Medulla oblongata (tissue), 1 donor: ENCODE results near the gene PARL.
"Not testable (repeated sequence)": the region's sequence is repeated elsewhere in the genome, so short reads cannot be mapped to it uniquely, and the experiment has no call there.

Experiments
- DNase-seq: peaks from one replicate; pipeline ENCODE4 v3.0.0-alpha.2; 2015; ENCODE audit errors: extremely low spot score

The PARL gene

GRCh38 chr3:183790700-183791099 is 94.0 kb downstream of the PARL start:
- DNase-seq = no peak

GRCh38 chr3:183789826-183790225 is 94.9 kb downstream of the PARL start:
- DNase-seq = no peak

GRCh38 chr3:183784503-183784902 is 100.2 kb downstream of the PARL start:
- DNase-seq = not testable (repeated sequence)

- no peak for DNase-seq
These were observed 102.0 kb downstream of the PARL start for GRCh38 chr3:183782576-183783276.

- no peak for DNase-seq
These were observed 103.4 kb downstream of the PARL start for GRCh38 chr3:183781246-183781645.

GRCh38 chr3:183779896-183780465 is 104.7 kb downstream of the PARL start:
- no peak for DNase-seq
